GM21526 (cell line): ENCODE measurements around the gene PEX14.
"Not testable (repeated sequence)": the region's sequence is repeated elsewhere in the genome, so short reads cannot be mapped to it uniquely, and the experiment has no call there.

Experiments
- ATAC-seq: cut with Tn5 transposase; IDR thresholded peaks from one replicate; pipeline ENCODE4 v1.9.1; 2021; ENCODE audit warnings: moderate library complexity; ENCODE audit not compliant: unreplicated experiment, low FRiP score

PEX14 gene

GRCh38 chr1:10474613-10475507 lies at the start of gene PEX14:
PEX14 (plus strand) TSS chr1:10474950; CDS start chr1:10474967, 17 bp downstream.
- ATAC-seq, result no peak

GRCh38 chr1:10425826-10426534 lies 48.8 kb upstream of the PEX14 start:
- ATAC-seq, result not testable (repeated sequence)

GRCh38 chr1:10426535-10426848 lies 48.3 kb upstream of the PEX14 start:
- ATAC-seq, result not testable (repeated sequence)

GRCh38 chr1:10428984-10429383 lies 45.8 kb upstream of the PEX14 start:
- no peak for ATAC-seq

- ATAC-seq, result peak; percentile 12
Measured at GRCh38 chr1:10429868-10430215, 44.9 kb upstream of the PEX14 start.

- ATAC-seq, result peak; percentile 71
Measured at GRCh38 chr1:10430216-10431069, 44.3 kb upstream of the PEX14 start, which contains the start of gene CENPS. CENPS (plus strand) TSS chr1:10430433; CDS start chr1:10430518, 85 bp downstream.

- ATAC-seq, result no peak
Measured at GRCh38 chr1:10431070-10431730, 43.5 kb upstream of the PEX14 start.

GRCh38 chr1:10432910-10433700 lies 41.6 kb upstream of the PEX14 start:
- ATAC-seq, result no peak

GRCh38 chr1:10433790-10434189 lies 41.0 kb upstream of the PEX14 start:
- ATAC-seq, result no peak

- ATAC-seq, result no peak
Measured at GRCh38 chr1:10434590-10434989, 40.2 kb upstream of the PEX14 start.

GRCh38 chr1:10437052-10437451 lies 37.7 kb upstream of the PEX14 start:
- ATAC-seq, result no peak

GRCh38 chr1:10438677-10439163 lies 36.0 kb upstream of the PEX14 start:
- no peak for ATAC-seq

- ATAC-seq, result no peak
Measured at GRCh38 chr1:10440305-10440704, 34.4 kb upstream of the PEX14 start.

GRCh38 chr1:10440794-10441193 lies 34.0 kb upstream of the PEX14 start:
- ATAC-seq, result no peak

GRCh38 chr1:10444248-10444647 lies 30.5 kb upstream of the PEX14 start:
- ATAC-seq, result no peak

- no peak for ATAC-seq
Measured at GRCh38 chr1:10444795-10445397, 29.9 kb upstream of the PEX14 start.

GRCh38 chr1:10446790-10447422 lies 27.8 kb upstream of the PEX14 start:
- ATAC-seq, result no peak

GRCh38 chr1:10449751-10450150 lies 25.0 kb upstream of the PEX14 start, which contains the start of gene CORT:
CORT (plus strand) TSS chr1:10450031; CDS start chr1:10450224, 193 bp downstream.
- no peak for ATAC-seq
